IPS DF 19.7 (cell line): ENCODE results near the gene PLEKHH1.
"Not testable (repeated sequence)": the region's sequence is repeated elsewhere in the genome, so short reads cannot be mapped to it uniquely, and the experiment has no call there.

Experiments
- DNase-seq: peaks from one replicate; pipeline ENCODE4 v3.0.0-alpha.2; 2013; ENCODE audit warnings: low read depth, low spot score

Gene PLEKHH1

GRCh38 chr14:67622675-67623074, 89.6 kb downstream of the PLEKHH1 start:
- DNase-seq, result no peak

GRCh38 chr14:67623114-67623513, 90.0 kb downstream of the PLEKHH1 start:
- DNase-seq, result no peak

- DNase-seq, result not testable (repeated sequence)
These were observed 93.0 kb downstream of the PLEKHH1 start for GRCh38 chr14:67626131-67626530.

- no peak for DNase-seq
These were observed 94.4 kb downstream of the PLEKHH1 start for GRCh38 chr14:67627519-67627918.

- no peak for DNase-seq
These were observed 97.1 kb downstream of the PLEKHH1 start for GRCh38 chr14:67630186-67630585.

GRCh38 chr14:67630938-67631337, 97.8 kb downstream of the PLEKHH1 start:
- DNase-seq, result no peak

GRCh38 chr14:67633451-67634147, 100.5 kb downstream of the PLEKHH1 start:
- no peak for DNase-seq

- DNase-seq, result no peak
These were observed 103.3 kb downstream of the PLEKHH1 start for GRCh38 chr14:67636361-67636919.

- DNase-seq, result no peak
These were observed 105.6 kb downstream of the PLEKHH1 start for GRCh38 chr14:67638642-67639041.
